Right hindlimb (tissue), 1 donor: ENCODE data around the gene NRAP.

Experiments used
- DNase-seq: peaks from one replicate; pipeline ENCODE4 v3.0.0-alpha.2; 2018

The NRAP gene, protein sequence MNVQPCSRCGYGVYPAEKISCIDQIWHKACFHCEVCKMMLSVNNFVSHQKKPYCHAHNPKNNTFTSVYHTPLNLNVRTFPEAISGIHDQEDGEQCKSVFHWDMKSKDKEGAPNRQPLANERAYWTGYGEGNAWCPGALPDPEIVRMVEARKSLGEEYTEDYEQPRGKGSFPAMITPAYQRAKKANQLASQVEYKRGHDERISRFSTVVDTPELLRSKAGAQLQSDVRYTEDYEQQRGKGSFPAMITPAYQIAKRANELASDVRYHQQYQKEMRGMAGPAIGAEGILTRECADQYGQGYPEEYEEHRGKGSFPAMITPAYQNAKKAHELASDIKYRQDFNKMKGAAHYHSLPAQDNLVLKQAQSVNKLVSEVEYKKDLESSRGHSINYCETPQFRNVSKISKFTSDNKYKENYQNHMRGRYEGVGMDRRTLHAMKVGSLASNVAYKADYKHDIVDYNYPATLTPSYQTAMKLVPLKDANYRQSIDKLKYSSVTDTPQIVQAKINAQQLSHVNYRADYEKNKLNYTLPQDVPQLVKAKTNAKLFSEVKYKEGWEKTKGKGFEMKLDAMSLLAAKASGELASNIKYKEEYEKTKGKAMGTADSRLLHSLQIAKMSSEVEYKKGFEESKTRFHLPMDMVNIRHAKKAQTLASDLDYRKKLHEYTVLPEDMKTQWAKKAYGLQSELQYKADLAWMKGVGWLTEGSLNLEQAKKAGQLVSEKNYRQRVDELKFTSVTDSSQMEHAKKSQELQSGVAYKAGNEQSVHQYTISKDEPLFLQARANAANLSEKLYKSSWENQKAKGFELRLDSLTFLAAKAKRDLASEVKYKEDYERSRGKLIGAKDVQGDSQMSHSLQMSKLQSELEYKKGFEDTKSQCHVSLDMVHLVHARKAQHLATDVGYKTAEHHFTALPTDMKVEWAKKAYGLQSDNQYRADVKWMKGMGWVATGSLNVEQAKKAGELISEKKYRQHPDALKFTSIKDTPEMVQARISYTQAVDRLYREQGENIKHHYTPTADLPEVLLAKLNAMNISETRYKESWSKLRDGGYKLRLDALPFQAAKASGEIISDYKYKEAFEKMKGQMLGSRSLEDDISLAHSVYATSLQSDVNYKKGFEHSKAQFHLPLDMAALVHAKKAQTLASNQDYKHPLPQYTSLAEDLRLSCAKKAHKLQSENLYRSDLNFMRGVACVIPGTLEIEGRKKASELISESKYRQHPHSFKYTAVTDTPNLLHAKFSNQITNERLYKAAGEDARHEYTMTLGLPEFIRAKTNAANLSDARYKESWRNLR (N-terminal part only)

DNA sequence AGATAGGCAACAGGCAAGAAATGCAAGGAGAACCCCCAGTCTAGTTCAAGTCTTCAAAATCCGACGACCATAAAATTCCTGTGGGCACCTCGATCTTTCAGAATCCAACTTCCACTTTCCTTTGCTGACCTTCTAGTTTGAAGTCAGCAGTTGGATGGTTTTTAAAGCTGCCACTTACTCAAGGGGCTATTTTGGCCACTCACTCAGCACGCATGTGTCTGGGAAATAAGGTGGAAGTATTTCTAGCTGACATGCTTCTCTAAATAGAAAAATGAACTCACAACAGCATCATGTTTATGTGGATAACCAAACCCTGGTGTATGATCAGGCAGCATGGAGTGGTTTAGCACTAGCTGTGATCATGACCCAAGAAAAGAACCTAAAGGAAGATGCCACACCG lies at the start of gene NRAP:
TSS of gene NRAP (minus strand) at position 134 of the 400 bp plus-strand sequence. CDS start 159 bp downstream, outside the sequence.
- DNase-seq, result no peak

DNA sequence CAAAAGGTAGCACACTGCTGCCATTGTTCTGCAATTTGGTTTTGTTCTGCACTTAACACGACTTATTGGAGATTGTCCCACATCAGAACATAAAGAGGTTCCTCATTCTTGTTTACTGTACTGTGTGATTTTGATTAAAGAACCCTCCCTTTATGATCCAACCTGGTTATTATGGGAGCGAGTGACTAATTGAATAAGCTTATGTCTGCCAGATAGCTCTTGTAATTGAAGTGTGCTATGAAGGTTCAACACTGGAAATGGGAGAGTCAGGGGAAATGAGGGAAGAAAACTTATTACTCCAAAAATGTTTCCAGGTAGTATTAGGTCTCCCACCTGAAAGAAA lies 49.8 kb upstream of the NRAP start:
- DNase-seq, result no peak

DNA sequence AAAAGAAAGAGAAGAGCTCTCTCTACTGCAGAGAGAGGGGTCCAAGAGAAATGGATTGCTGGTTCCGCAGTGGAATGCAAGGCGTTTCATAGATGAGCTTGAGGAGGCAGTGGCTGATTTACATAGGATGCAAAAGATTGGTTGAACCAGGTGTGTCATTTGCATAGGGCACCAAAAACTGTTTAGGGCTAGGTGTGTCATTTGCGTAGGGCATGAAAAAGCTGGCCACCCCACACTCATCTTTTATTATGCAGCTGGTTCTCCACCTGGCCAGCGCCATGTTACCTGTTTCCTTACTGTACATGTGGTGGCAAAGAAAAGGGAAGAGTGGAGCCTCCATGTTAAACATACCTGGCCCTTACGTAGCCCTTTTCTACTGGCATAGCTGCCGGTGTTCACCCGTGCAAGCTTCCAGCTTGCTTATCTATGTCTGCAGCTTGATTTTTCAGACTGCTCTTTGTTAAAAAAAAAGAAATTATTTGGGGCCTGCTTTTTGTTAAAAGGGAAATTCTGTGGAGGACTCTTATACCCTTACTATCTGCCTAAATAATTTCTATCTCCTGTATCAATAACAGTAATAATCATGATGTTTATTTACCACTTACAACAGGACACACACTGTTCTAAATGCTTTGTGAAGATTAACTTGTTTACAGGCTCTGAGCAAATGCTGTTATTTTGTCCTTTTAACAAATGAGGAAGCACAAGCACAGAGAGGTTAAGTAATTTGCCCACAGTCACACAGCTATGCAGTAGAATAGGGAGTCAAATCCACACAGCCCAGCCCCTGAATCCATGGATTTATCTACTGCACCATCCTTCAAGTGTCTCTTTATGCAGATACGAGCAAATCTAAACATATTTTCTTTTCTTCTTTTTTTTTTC lies 49.2 kb upstream of the NRAP start:
- no peak for DNase-seq

DNA sequence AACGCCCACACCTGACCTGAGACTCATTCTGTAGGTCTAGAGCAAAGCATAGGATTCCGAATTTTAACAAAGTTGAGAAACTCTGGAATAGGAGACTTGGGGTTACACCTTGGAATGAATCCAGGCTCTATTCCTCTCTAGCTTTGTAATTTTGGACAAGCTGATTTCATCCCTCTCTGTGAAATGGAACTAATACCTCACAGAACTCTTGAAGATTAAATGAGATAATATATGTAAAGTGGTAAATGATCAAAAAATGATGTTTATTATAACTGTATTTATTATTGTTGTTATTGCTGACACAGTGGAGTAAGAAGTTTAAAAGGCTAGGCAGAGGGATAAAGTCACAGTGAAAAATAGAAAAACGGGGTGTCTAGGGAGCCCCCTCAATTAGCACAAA lies 48.2 kb upstream of the NRAP start:
- no peak for DNase-seq

DNA sequence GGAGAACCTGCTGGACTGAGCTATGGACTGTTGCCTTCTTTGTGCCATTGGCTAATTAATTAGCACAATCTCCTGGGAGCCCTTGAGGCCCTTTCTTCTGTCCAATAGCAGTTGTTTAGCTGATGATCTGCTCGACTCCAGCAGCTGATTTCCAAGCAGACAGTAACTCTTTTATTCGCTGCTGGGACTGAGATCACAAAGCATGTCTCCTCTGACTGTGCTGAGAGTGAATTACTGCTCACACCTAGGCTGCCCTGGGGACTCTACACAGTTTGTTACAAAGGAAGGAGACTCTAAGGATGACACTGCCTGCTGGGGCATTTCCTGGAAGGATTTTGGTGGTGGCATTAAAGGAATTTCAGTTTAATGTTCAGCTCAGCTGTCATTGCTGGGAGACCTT lies 47.3 kb upstream of the NRAP start:
- DNase-seq, result no peak

DNA sequence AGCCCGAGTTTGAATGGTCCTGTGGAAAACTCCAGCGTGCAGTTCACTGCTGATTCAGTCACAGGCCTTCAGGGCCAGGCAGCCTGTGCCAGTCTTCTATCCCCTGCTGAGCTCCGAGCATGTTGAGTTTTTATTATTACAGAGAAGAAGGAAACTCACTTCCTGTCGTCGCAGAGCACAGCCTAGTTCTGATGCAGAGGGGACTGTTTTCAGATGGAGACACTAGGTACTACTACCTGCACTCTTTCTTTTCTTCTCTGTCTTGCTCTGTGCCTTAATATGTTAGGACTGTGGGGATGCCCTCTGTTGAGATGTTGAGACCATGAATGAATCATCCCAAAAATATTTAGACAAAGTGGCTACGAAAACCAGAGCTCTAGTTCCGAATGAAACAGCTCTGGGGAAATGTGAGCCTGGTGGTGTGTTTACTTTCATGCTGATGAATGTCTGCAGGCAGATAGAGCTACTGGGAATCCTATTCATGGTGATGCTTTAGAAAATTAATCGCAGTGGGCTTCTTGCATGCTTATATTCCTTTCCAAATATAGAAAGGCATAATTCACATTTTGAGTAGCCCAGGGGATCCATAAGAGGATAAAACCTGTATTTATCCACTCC lies 45.5 kb upstream of the NRAP start:
- DNase-seq, result no peak

DNA sequence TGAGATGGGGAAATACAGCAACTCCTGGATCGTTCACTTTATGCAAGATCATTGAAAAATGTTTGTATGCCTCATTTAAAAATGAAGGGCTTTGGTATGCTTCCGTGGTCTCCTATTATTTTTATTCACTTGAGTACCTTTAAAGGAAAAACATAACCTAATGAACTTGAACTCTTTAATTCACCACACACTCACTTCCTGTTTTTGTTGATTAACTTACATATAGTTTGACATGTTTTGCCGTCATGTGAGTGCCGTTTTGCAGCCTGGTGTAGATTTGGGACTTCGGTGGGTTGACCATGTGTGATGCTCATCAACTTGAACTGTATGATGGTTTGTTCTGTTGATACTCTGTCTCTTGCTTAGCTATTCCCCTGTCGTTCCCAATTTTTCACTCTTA lies 44.8 kb upstream of the NRAP start:
- no peak for DNase-seq

DNA sequence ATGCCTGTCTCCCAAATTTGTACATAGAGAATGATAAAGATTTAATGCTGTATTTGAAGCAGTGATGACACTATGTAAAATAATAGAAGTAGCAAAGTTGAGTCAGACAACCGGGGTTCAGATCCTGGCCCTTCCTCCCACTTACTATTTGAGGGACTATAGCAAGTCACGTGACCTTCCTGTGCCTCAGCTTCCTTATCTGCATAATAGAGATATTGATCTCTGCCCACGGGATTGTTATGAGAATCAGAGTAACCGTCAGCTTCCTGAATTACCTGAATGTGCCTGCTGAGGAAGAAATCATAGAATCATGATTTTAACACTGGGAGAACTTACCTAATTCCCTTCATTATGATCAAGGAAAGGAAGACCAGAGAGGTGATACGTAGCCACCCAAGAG lies 42.8 kb upstream of the NRAP start:
- DNase-seq, result no peak

DNA sequence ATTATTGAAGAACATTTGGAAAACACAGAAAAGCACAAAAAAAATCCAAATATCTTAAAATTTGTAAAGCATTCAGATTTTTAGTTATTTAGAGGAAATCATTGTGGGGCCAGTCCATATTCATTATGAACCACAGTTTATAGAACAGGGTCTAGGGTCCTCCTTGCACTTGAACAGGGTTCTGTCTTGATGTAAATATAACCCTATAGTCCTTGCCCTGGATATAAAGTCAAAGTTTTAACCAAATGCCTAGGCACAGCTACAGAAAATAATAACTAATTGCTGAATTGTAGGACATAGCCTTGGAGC lies 41.5 kb upstream of the NRAP start:
- no peak for DNase-seq

DNA sequence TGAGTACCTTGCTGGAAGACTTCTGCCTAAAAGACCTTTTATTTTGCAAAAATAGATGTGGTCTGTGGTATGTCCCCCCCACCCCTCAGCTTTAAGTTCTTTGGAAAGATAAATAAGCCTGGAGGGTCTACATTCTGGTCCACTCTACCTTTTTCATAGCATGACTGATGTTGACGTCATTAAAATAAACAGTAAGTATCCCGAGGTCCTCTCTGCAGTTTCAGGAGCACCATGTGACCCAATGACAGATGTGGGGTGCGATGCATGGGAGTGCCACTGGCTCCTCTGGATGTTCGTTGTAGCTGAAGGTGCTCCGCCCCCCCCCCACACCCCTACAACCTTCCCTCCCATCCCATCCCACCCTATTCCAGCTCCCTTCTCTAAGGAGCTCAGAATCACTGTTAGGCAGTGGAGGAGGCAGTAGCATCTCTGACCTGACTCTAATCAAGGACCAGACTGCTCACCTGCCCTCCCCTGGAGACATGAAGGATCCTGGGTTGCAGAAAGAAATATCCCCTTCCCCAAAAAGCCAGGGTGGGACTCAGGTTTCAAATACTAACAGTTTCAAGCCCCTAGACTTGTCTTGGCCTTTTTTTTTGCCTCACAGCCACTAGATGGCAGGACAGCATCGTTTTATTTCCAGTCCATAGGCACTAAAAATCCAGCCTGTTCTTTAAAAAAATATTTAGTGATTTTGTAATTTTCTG lies 40.9 kb upstream of the NRAP start:
- peak; percentile 47 for DNase-seq

DNA sequence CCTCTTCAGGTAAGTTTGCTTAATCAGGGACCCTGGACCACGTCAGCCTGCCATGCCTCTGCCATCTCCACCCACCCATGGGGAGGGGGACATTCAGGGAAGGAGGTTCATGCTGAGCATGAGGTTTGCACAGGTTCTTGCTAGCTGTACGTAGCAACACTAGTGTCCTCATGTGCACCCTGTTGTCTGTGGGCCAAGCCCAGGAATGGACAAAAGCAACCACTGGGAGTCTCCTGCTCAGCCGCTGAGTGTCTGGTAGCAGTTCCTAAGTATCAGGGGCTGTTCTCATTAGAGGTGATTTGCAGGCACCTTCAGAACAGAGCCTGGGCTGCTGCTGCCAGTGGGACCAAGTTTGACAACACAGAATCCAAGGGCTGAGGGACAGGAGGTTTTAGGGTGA lies 33.8 kb upstream of the NRAP start:
- DNase-seq, result no peak

DNA sequence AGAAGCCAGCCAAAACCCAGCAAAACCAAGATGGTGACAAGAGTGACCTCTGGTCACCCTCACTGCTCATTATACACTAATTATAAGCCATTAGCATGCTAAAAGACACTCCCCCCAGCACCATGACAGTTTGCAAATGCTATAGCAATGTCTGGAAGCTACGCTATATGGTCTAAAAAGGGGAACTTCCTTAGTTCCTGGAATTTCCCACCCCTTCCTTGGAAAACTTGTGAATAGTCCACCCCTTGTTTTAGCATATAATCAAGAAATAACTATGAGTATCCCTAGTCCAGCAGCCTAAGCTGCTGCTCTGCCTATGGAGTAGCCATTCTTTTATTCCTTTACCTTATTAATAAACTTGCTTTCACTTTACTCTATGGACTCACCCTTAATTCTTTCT lies 31.9 kb upstream of the NRAP start:
- DNase-seq, result no peak

DNA sequence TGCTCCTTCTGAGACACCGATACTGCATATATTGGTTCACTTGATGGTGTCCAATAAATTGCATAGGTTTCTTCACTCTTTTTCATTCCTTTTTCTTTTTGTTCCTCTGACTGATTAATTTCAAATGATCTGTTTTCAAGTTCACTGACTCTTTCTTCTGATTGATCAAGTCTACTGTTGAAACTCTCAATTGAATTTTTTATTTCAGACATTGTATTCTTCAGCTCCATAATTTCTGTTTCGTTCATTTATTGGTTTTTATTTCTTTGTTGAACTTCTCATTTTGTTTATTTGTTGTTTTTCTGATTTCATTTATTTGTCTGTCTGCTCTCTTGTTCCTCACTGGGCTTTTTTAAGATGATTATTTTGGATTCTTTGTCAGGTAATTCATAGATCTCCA lies 29.5 kb upstream of the NRAP start:
- DNase-seq, result no peak

DNA sequence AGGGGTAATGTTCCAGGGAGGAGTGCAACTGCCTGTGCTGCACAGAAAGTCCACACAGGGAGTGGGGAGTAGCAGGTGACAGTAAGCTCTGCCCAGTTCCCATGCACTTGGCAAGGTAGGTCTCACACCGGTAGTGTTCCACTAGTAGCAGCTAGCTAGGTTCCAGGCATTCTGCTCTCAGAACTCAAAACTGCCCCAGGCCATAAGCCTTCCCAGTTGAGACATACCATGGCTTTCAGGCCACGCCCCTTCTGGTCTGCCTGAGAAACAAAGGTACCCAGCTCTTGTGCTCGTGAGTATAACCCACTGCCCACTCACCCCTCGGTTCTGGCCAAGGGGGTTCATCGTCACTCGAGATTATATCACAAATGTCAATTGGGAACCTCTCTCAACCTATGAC lies 28.4 kb upstream of the NRAP start:
- DNase-seq, result no peak

DNA sequence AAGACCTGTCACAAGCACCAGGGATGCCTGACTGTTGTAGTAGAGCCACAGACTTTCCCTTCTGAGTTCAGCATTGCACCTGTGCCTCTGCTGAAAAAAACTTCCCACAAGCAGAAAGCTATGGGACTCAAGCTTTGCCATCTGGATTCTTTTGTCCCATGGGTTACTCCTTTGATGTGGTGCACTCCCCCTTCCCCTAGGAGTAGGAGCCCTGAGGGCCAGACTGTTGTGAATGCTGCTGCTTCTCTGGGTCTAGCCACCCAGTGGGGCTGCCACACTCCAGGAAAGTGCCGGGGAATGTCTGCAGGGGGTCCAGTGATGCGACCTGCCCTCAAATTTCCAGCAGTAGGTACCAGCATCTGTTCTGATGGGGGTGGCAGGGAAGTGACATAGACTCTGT lies 27.5 kb upstream of the NRAP start:
- no peak for DNase-seq

DNA sequence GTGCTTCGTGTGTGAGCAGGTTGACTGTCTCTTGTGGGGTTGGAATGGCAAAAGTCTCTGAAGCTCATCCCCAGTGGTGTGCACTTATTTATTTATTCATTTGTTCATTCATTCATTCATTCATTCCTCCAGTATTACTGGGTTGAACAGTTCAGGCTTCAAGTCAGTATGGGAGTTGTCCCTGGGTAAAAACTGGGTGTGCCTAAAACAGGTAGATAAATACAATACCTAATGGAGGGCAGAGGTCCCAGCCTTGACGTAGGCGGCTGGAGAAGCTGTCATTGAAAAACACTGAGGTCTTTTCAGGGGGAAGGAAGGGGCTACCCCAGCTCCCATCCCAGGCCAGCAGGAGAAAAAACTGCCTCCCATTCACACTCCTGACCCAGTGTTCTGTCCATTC lies 26.9 kb upstream of the NRAP start:
- DNase-seq, result no peak

DNA sequence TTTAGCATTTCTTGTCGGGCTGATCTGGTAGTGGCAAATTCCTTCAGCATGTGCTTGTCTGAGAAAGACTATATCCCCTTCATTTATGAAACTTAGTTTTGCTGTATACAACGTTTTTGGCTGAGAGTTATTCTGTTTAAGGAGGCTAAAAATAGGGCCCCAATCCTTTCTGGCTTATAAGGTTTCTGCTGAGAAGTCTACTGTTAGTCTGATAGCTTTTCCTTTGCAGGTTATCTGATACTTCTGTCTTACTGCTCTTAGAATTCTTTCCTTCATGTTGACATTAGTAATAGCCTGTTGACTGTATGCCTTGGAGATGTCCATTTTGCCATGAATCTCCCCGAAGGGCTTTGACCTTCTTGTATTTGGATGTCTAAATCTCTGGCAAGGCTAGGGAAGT lies 25.7 kb upstream of the NRAP start:
- no peak for DNase-seq

DNA sequence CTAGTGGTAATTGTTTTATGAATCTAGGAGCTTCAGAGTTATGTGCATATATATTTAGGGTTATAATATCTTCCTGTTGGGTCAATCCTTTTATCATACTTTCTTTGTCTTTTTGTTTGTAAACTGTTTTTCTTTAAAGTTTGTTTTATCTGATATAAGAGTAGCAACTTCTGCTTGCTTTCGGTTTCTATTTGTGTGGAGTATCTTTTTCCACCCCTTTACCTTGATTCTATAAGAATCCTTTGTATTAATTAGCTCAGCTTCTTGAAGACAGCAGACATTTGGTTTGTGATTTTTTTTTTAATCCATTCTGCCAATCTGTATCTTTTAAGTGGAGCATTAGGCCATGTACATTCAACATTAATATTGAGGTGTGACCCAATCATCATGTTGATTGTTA lies 25.2 kb upstream of the NRAP start:
- DNase-seq, result no peak

DNA sequence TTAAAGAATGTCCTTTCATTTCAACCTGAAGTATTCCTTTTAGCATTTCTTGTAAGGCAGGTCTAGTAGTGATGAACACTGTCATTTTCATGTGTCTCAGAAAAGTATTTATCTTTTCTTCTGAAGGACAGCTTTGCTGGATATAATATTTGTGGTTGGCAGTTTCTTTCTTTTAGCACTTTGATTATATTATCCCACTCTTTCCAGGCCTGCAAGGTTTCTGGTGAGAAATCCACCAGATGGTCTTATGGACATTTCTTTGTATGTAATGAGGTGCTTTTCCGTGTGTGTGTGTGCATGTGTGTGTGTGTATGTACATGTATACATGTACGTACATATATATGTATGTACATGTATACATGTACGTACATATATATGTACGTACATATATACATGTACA lies 23.2 kb upstream of the NRAP start:
- no peak for DNase-seq

DNA sequence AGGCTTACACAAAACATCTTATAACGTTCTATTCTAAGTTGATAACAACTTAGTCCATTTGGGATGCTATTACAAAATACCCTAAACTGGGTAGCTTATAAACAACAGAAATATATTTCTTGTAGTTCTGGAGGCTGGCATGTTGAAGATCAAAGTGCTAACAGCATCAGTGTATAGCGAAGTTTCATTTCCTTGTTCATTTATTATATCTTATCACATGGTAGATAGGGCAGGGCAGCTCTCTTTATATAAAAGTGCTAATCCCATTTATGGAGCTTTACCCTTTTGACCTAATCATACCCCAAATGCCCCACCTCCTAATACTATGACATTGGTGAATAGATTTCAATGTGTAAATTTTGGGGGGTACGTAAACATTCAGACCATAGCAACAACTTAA lies 22.2 kb upstream of the NRAP start:
- DNase-seq, result no peak

DNA sequence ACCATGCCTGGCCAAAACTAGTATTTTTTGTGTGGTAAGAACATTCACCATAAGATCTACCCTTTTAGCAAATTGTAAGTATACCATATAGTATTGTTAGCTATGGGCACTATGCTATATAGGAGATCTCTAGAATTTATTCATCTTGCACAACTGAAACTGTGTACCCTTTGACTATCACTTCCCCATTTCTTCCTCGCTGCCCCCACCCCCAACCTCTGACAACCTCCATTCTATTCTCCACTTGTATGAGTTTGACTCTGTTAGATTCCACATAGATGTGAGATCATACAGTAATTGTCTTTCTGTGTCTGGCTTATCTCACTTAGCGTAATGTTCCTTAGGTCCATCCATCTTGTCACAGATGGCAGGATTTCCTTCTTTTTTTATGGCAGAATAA lies 19.5 kb upstream of the NRAP start:
- DNase-seq, result no peak
